SU-DHL-6 (cell line): ENCODE measurements around the gene UPK3B.
"Not testable (repeated sequence)": the region's sequence is repeated elsewhere in the genome, so short reads cannot be mapped to it uniquely, and the experiment has no call there.

Experiments
- CTCF ChIP-seq: fragments of 200-600 bp; sonication (generic); IDR thresholded peaks from one replicate; pipeline ENCODE4 v1.5.1; 2017; ENCODE audit warnings: antibody characterized with exemption, mild to moderate bottlenecking, low read length, moderate library complexity; ENCODE audit not compliant: insufficient read depth, poor library complexity, severe bottlenecking
- EZH2phosphoT487 ChIP-seq: fragments of 200-600 bp; sonication (generic), shearing (Covaris generic); conservative IDR thresholded peaks from 2 replicates; pipeline ENCODE4 v1.6.1; 2018; ENCODE audit warnings: mild to moderate bottlenecking, antibody characterized with exemption, low read length, moderate library complexity, mixed read lengths

- not testable (repeated sequence) for TF ChIP-seq CTCF, EZH2phosphoT487
Measured at GRCh38 chr7:76502224-76502623, 8.1 kb upstream of the UPK3B start.
